ENCODE results near the gene RMDN2.

GRCh38 chr2:37878536-37878935 is 46.6 kb upstream of the RMDN2 start:
- TF ChIP-seq EZH2 (IDR thresholded peaks at IDR 0.05; ENCODE audit: insufficient read depth, poor library complexity, severe bottlenecking) (no peak), EZH2phosphoT487 (IDR thresholded peaks at IDR 0.05; ENCODE audit: insufficient read depth, low read depth) (no peak)
